Uterus (tissue), 4 donors: ENCODE results near the gene DAND5. TPM values are rescaled to one million over a fixed set of nuclear protein-coding genes. Genes with fewer than 3 reads are reported as not detected.
A peak's percentile ranks its signal among the peaks of the same experiment; 100 is the strongest.

Experiments used
- DNase-seq, 2 donors: peaks; one replicate each; pipeline ENCODE4 v3.0.0-alpha.2; 2019 to 2020
- H3K27ac ChIP-seq, 2 donors: fragments of 200-600 bp; sonication (generic); 1 replicate in 1 of 2; 2 replicates in 1 of 2; pipeline ENCODE4 v1.5.1; 2016 to 2018
- H3K27me3 ChIP-seq, 2 donors: fragments of 200-600 bp; sonication (generic); one replicate each; pipeline ENCODE4 v1.5.1; 2018 to 2019; ENCODE audit warnings: control low read depth in 1 of 2
- H3K36me3 ChIP-seq, 2 donors: fragments of 200-600 bp; sonication (generic); one replicate each; pipeline ENCODE4 v1.5.1; 2019; ENCODE audit warnings: control low read depth in 1 of 2
- H3K4me1 ChIP-seq, 2 donors: fragments of 200-600 bp; sonication (generic); one replicate each; pipeline ENCODE4 v1.5.1; 2018 to 2019; ENCODE audit warnings: control low read depth in 1 of 2
- H3K4me3 ChIP-seq, 2 donors: fragments of 200-600 bp; sonication (generic); 1 replicate in 1 of 2; 2 replicates in 1 of 2; pipeline ENCODE4 v1.5.1; 2018 to 2019; ENCODE audit warnings: mild to moderate bottlenecking in 1 of 2
- H3K9me3 ChIP-seq, 2 donors: fragments of 200-600 bp; sonication (generic); one replicate each; pipeline ENCODE4 v1.5.1; 2019; ENCODE audit warnings: control low read depth in 1 of 2
- CTCF ChIP-seq, 4 experiments: fragments of 200-600 bp in 2 of 4; fragments of 450-650 bp in 2 of 4; sonication (generic) in 2 of 4; IDR thresholded peaks; one replicate each; pipeline ENCODE4 v1.5.1; 2016 to 2019; ENCODE audit warnings: antibody characterized with exemption in 4 of 4, mild to moderate bottlenecking in 2 of 4, moderate library complexity in 1 of 4
- POLR2A ChIP-seq, 2 donors: fragments of 450-650 bp; IDR thresholded peaks; one replicate each; pipeline ENCODE4 v1.6.1; 2016; ENCODE audit warnings: antibody characterized with exemption in 2 of 2, mild to moderate bottlenecking in 1 of 2, moderate library complexity in 1 of 2
- intact Hi-C: fragments of 100-400 bp; cut with DNase I; formaldehyde crosslinking; loops from one replicate; pipeline ENCODE4 v1.15.1; 2023; ENCODE audit warnings: low total_unique reads
- total RNA-seq, 4 donors: library from RNA; depleted of rRNA in 3 of 4; stranded (reverse); fragments of >200 nt in 3 of 4; gene quantifications; one replicate each; pipeline versions ENCODE4 v1.1.0 to v1.2.4, GENCODE V29; 2014 to 2023
- donor health status: DM: yes; HTN: yes; CAD: no.

The DAND5 gene
- total RNA-seq, 4 donors from 2014 or later, result 0.14 TPM; not detected in 3

DNA sequence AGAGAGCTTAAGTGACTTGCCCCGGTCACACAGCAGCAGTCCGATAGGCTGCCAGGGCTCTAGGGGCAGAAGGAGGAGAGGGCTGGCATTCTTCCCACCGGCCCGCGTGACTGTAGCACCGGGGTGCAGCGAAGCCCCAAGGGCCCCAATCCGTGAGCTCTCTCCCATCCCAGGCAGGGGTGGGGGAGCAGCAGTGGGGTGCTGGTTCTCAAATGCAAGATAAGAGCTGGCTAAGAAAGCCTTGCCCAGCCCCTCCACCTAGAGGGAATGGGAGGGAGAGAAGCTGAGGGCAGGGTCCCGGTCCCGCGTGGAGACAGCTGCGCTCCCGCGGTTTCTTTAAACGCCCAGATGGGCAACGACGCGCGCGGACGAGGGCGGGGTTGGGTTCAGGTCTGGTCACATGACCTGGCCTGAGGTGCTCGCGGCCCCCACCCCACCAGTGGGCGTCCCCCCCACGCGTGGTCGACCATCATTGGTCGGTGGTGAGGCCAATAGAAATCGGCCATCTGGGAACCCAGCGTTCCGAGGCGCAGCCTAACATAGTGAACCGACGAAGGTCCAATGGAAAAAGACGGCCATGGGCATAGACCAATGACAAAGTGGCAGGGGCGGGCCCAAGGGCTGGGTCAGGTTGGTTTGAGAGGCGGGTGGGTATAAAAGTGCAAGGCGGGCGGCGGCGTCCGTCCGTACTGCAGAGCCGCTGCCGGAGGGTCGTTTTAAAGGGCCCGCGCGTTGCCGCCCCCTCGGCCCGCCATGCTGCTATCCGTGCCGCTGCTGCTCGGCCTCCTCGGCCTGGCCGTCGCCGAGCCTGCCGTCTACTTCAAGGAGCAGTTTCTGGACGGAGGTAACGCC is 31.2 kb upstream of the DAND5 start, which contains the start of gene CALR:
CALR (plus strand) TSS at position 683 of the 852 bp plus-strand sequence; CDS start at position 754, 71 bp downstream.
- H3K4me3 ChIP-seq, result peak within 1 kb of the TSS; percentile 89 to 100
- no peaks in the 10 kb centered on the region for H3K36me3 ChIP-seq
- H3K27ac ChIP-seq, result peak within 1 kb of the TSS; percentile 90 to 94
- H3K4me1 ChIP-seq, result peaks cover 7 to 18% of the 10 kb centered on the region in 2 donors
- peak; percentile 99 to 100 for DNase-seq
- intact Hi-C loops, result no loop called here
- TF ChIP-seq CTCF (IDR thresholded peaks at IDR 0.05) (peak in 1 of 4 experiments; percentile 45), POLR2A (IDR thresholded peaks at IDR 0.05) (peak; percentile 100)
- H3K27me3 ChIP-seq, result no peaks in the 10 kb centered on the region
- no peaks in the 10 kb centered on the region for H3K9me3 ChIP-seq

DNA sequence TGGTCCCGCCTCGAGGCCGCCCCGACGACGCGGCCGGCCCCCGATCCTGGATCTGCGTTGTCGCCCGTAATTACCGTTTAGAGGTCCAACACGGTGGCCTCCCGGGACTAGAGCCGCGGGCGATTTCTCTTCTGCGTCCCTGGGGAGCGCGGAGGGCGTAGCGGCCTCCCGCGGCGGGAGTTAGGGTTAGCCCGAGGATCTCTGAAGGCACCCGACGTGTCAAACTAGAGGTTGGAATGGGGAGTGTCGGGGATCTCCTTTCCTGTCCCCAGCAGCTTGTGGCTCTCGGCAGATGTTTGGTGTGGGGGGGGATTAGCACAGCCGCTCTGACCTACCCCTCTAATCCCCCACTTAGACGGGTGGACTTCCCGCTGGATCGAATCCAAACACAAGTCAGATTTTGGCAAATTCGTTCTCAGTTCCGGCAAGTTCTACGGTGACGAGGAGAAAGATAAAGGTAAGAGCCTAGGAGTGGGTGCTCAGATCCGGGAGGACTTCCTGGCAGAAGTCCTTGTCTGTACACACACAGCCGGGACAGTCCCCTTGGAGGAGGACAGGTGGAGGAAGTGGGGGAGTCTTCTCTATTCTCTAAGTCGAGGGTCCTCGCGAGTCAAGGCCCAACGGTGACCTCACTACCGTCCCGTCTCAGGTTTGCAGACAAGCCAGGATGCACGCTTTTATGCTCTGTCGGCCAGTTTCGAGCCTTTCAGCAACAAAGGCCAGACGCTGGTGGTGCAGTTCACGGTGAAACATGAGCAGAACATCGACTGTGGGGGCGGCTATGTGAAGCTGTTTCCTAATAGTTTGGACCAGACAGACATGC is 30.4 kb upstream of the DAND5 start:
- H3K4me3 ChIP-seq, result peak overlapping the region; percentile 89 to 100
- intact Hi-C loops, result no loop called here
- peaks cover 7 to 18% of the 10 kb centered on the region in 2 donors for H3K4me1 ChIP-seq
- no peaks in the 10 kb centered on the region for H3K27me3 ChIP-seq
- H3K36me3 ChIP-seq, result no peaks in the 10 kb centered on the region
- peak in 1 of 2 donors; percentile 36 for DNase-seq
- H3K27ac ChIP-seq, result peak overlapping the region; percentile 90 to 94
- TF ChIP-seq CTCF (IDR thresholded peaks at IDR 0.05), result peak in 1 of 4 experiments; percentile 6
- TF ChIP-seq POLR2A (IDR thresholded peaks at IDR 0.05), result no peak
- H3K9me3 ChIP-seq, result no peaks in the 10 kb centered on the region

DNA sequence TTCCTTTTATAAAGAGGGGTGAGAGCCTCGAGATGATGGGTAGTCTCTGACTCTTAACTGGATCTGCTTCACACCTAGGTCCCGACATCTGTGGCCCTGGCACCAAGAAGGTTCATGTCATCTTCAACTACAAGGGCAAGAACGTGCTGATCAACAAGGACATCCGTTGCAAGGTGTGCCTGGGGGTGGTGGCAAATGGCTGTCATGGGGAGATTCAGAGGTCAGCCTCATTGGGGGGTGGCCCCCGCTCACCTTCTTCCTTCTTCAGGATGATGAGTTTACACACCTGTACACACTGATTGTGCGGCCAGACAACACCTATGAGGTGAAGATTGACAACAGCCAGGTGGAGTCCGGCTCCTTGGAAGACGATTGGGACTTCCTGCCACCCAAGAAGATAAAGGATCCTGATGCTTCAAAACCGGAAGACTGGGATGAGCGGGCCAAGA is 29.4 kb upstream of the DAND5 start:
- Histone ChIP-seq H3K27me3 (no peaks in the 10 kb centered on the region), H3K27ac (peak overlapping the region in 1 of 2 donors; percentile 94), H3K4me3 (peak overlapping the region; percentile 89 to 100), H3K36me3 (no peaks in the 10 kb centered on the region), H3K9me3 (no peaks in the 10 kb centered on the region), H3K4me1 (peaks cover 7 to 18% of the 10 kb centered on the region in 2 donors)
- no peak for DNase-seq
- intact Hi-C loops, result no loop called here
- TF ChIP-seq CTCF (IDR thresholded peaks at IDR 0.05), result no peak
- TF ChIP-seq POLR2A (IDR thresholded peaks at IDR 0.05), result no peak

DNA sequence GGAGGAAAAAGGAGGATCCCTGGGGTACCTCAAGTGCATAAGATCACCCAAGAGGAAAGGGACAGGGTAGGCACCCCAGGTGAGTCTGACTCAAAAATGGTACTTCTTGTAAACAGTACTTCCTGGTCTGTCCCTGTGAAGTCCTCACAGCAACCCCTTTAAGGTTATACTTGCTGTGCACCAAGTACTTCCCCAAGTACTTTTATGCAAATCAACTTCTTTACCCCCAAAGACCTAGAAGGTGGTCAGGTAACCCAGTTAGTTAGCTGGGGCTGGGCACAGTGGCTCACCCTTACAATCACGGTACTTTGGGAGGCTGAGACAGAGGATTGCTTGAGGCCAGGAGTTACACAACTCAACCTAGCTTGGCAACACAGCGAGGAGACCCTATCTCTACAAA is 28.5 kb upstream of the DAND5 start:
- H3K4me1 ChIP-seq, result peaks cover 7 to 18% of the 10 kb centered on the region in 2 donors
- H3K4me3 ChIP-seq, result no peak overlapping the region
- peak overlapping the region in 1 of 2 donors; percentile 94 for H3K27ac ChIP-seq

More for the DNA sequence above, 28.5 kb upstream of the DAND5 start:
- TF ChIP-seq POLR2A (IDR thresholded peaks at IDR 0.05), result no peak
- TF ChIP-seq CTCF (IDR thresholded peaks at IDR 0.05), result no peak
- no peaks in the 10 kb centered on the region for H3K9me3 ChIP-seq
- H3K27me3 ChIP-seq, result no peaks in the 10 kb centered on the region
- DNase-seq, result no peak
- H3K36me3 ChIP-seq, result no peaks in the 10 kb centered on the region
- intact Hi-C loops, result no loop called here
